CD14-positive monocyte (primary cell): ENCODE data around the gene ATG13. TPM values are rescaled to one million over a fixed set of nuclear protein-coding genes. Genes with fewer than 3 reads are reported as not detected.
"Not testable (repeated sequence)": the region's sequence is repeated elsewhere in the genome, so short reads cannot be mapped to it uniquely, and the experiment has no call there.

Experiments used
- DNase-seq, 3 donors: peaks; one replicate each; pipeline ENCODE4 v3.0.0-alpha.2; 2011 to 2022
- H2AFZ ChIP-seq: 2 replicates; pipeline ENCODE4 v1.6.0; 2012; ENCODE audit warnings: mild to moderate bottlenecking, low read depth, low read length, inconsistent platforms; ENCODE audit not compliant: insufficient read depth, poor library complexity, severe bottlenecking
- H3K27ac ChIP-seq, 2 donors: 1 replicate in 1 of 2; 2 replicates in 1 of 2; pipeline ENCODE4 v1.5.1; 2012 to 2013; ENCODE audit warnings: low read length in 2 of 2, control low read depth in 1 of 2, inconsistent platforms in 1 of 2, low read depth in 1 of 2, mild to moderate bottlenecking in 1 of 2
- H3K27me3 ChIP-seq, 2 donors: one replicate each; pipeline versions ENCODE4 v1.6.0 to v1.6.1; 2011 to 2013; ENCODE audit warnings: low read length in 2 of 2; ENCODE audit not compliant: control insufficient read depth in 2 of 2, insufficient read depth in 2 of 2
- H3K36me3 ChIP-seq, 2 donors: replicated peaks in 1 of 2; 1 replicate in 1 of 2; 2 replicates in 1 of 2; pipeline versions ENCODE4 v1.5.1 to v1.6.1; 2012 to 2013; ENCODE audit warnings: low read length in 2 of 2, control low read depth in 1 of 2, inconsistent platforms in 1 of 2, mild to moderate bottlenecking in 1 of 2; ENCODE audit not compliant: insufficient read depth in 2 of 2, control insufficient read depth in 1 of 2
- H3K4me1 ChIP-seq, 2 donors: 1 replicate in 1 of 2; 2 replicates in 1 of 2; pipeline versions ENCODE4 v1.5.1 to v1.6.1; 2012 to 2013; ENCODE audit warnings: low read length in 2 of 2, control low read depth in 1 of 2, inconsistent platforms in 1 of 2, mild to moderate bottlenecking in 1 of 2, moderate library complexity in 1 of 2; ENCODE audit not compliant: insufficient read depth in 2 of 2, control insufficient read depth in 1 of 2
- H3K4me2 ChIP-seq: replicated peaks from 2 replicates; pipeline ENCODE3; 2012; ENCODE audit warnings: low read length, moderate library complexity, mild to moderate bottlenecking; ENCODE audit not compliant: poor library complexity, severe bottlenecking; ENCODE audit errors: extremely low read depth
- H3K4me3 ChIP-seq, 3 experiments: fragments of 200-600 bp in 1 of 3; sonication (generic) in 1 of 3; replicated peaks in 1 of 3; 1 replicate in 2 of 3; 2 replicates in 1 of 3; pipeline ENCODE4 v1.5.1; 2011 to 2013; ENCODE audit warnings: low read length in 3 of 3, mild to moderate bottlenecking in 3 of 3, control low read depth in 2 of 3, low read depth in 2 of 3, inconsistent platforms in 1 of 3, moderate library complexity in 1 of 3
- H3K79me2 ChIP-seq: 2 replicates; pipeline ENCODE4 v1.6.0; 2012; ENCODE audit warnings: mild to moderate bottlenecking, control low read depth, inconsistent platforms, low read length, moderate library complexity; ENCODE audit not compliant: insufficient read depth
- H3K9ac ChIP-seq: 2 replicates; pipeline ENCODE4 v1.6.0; 2017; ENCODE audit warnings: low read length, mild to moderate bottlenecking; ENCODE audit not compliant: insufficient read depth, poor library complexity, severe bottlenecking
- H3K9me3 ChIP-seq, 2 donors: replicated peaks in 1 of 2; 1 replicate in 1 of 2; 2 replicates in 1 of 2; pipeline versions ENCODE4 v1.5.1 to v1.6.1; 2012 to 2013; ENCODE audit warnings: low read length in 2 of 2, control low read depth in 1 of 2; ENCODE audit not compliant: control insufficient read depth in 1 of 2, insufficient read depth in 1 of 2
- H4K20me1 ChIP-seq: 2 replicates; pipeline ENCODE4 v1.6.0; 2012; ENCODE audit warnings: mild to moderate bottlenecking, low read length, control low read depth, moderate library complexity; ENCODE audit not compliant: insufficient read depth
- H3K27ac Mint-ChIP-seq, 7 donors: one replicate each; pipeline ENCODE4 v1.8.0; 2020; ENCODE audit warnings: mild to moderate bottlenecking in 7 of 7, mixed read lengths in 7 of 7, moderate library complexity in 6 of 7, inconsistent platforms in 2 of 7
- H3K27me3 Mint-ChIP-seq, 3 donors: one replicate each; pipeline ENCODE4 v1.8.0; 2021 to 2022; ENCODE audit warnings: low read depth in 3 of 3, mild to moderate bottlenecking in 3 of 3, mixed read lengths in 3 of 3, moderate library complexity in 3 of 3, inconsistent platforms in 1 of 3
- H3K36me3 Mint-ChIP-seq, 2 donors: one replicate each; pipeline ENCODE4 v1.8.0; 2020; ENCODE audit warnings: mixed read lengths in 2 of 2, inconsistent platforms in 1 of 2, mild to moderate bottlenecking in 1 of 2
- H3K4me1 Mint-ChIP-seq: one replicate; pipeline ENCODE4 v1.8.0; 2020; ENCODE audit warnings: mild to moderate bottlenecking, mixed read lengths
- H3K4me3 Mint-ChIP-seq, 2 donors: one replicate each; pipeline ENCODE4 v1.8.0; 2020; ENCODE audit warnings: mild to moderate bottlenecking in 2 of 2, mixed read lengths in 2 of 2, moderate library complexity in 1 of 2
- H3K9me3 Mint-ChIP-seq, 7 donors: one replicate each; pipeline ENCODE4 v1.8.0; 2020 to 2022; ENCODE audit warnings: mixed read lengths in 7 of 7, mild to moderate bottlenecking in 6 of 7, moderate library complexity in 6 of 7, inconsistent platforms in 2 of 7
- WGBS: methylation state at CpG from one replicate; pipeline ENCODE4 v1.1.5; 2013; ENCODE audit warnings: missing lambda C conversion rate; ENCODE audit not compliant: insufficient coverage; 5-methylcytosine and 5-hydroxymethylcytosine counted together
- intact Hi-C, 2 donors: fragments of 100-400 bp; cut with micrococcal nuclease; formaldehyde crosslinking; loops; one replicate each; pipeline versions ENCODE4 v1.15.0 to v1.15.1; 2023
- polyA plus RNA-seq, 3 donors: library from polyadenylated mRNA; depleted of rRNA in 1 of 3; unstranded in 2 of 3; stranded (reverse) in 1 of 3; fragments of 300-500 nt in 2 of 3; fragments of >200 nt in 1 of 3; fragmentation: Illumina TruSeq in 2 of 3; gene quantifications; 1 replicate in 2 of 3; 2 replicates in 1 of 3; pipeline ENCODE4 v1.2.3, GENCODE V29; 2012 to 2021
- TF ChIP-seq, protein P1 (sequence below): fragments of 200-600 bp; IDR thresholded peaks from one replicate; pipeline ENCODE4 v1.8.0; 2022; ENCODE audit warnings: antibody characterized with exemption, mild to moderate bottlenecking

Gene ATG13
- polyA plus RNA-seq, 3 donors: 33.7 to 55.5 (median 51.2) TPM

DNA sequence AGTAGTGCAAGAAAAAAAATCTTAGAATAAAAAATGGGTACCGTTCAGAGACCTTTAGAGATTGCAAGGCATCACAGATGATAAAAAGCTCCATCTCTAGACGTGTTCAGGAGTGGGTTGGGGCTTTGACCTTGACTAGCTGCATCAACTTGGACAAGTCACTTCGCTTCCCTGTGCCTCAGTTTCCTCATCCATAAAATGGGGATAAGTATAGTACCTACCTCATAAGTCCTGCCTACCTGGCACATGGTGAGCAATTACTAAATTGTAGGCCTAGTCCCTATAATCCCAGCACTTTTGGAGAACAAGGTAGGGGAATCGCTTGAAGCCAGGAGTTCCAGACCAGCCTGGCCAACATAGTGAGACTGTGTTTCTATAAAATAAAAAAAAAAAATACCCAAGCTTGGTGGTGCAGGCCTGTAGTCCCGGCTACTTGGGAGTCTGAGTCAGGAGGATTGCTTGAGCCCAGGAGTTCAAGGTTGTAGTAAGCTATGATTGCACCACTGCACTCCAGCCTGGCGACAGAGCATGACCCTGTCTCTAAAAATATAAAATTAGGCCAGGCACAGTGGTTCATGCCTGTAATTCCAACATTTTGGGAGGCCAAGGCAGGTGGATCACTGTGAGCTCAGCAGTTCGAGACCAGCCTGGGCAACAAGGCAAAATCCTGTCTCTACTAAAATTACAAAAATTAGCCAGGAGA is 95.7 kb downstream of the ATG13 start:
- Mint-ChIP-seq H3K4me3 (no peak overlapping the region), H3K9me3 (peaks cover 0 to 3% (median 0%) of the 10 kb centered on the region in 7 donors), H3K27ac (no peak overlapping the region), H3K4me1 (no peaks in the 10 kb centered on the region), H3K36me3 (peaks cover 4 to 13% of the 10 kb centered on the region in 2 donors), H3K27me3 (no peaks in the 10 kb centered on the region)
- peaks cover 4 to 6% of the 10 kb centered on the region in 2 donors for H3K36me3 ChIP-seq
- TF ChIP-seq, protein P1, sequence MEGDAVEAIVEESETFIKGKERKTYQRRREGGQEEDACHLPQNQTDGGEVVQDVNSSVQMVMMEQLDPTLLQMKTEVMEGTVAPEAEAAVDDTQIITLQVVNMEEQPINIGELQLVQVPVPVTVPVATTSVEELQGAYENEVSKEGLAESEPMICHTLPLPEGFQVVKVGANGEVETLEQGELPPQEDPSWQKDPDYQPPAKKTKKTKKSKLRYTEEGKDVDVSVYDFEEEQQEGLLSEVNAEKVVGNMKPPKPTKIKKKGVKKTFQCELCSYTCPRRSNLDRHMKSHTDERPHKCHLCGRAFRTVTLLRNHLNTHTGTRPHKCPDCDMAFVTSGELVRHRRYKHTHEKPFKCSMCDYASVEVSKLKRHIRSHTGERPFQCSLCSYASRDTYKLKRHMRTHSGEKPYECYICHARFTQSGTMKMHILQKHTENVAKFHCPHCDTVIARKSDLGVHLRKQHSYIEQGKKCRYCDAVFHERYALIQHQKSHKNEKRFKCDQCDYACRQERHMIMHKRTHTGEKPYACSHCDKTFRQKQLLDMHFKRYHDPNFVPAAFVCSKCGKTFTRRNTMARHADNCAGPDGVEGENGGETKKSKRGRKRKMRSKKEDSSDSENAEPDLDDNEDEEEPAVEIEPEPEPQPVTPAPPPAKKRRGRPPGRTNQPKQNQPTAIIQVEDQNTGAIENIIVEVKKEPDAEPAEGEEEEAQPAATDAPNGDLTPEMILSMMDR: no peak
- WGBS: 93% methylated on average over 5 of the region's 7 CpGs
- no peak overlapping the region for H3K4me2 ChIP-seq
- H3K9me3 ChIP-seq: no peaks in the 10 kb centered on the region
- H2AFZ ChIP-seq: no peak overlapping the region
- no peaks in the 10 kb centered on the region for H3K27me3 ChIP-seq
- no peaks in the 10 kb centered on the region for H4K20me1 ChIP-seq
- intact Hi-C loops: no loop called here
- H3K4me1 ChIP-seq: no peaks in the 10 kb centered on the region
- DNase-seq: no peak
- no peak overlapping the region for H3K27ac ChIP-seq
- no peak overlapping the region for H3K4me3 ChIP-seq
- no peak overlapping the region for H3K9ac ChIP-seq
- H3K79me2 ChIP-seq: no peaks in the 10 kb centered on the region

DNA sequence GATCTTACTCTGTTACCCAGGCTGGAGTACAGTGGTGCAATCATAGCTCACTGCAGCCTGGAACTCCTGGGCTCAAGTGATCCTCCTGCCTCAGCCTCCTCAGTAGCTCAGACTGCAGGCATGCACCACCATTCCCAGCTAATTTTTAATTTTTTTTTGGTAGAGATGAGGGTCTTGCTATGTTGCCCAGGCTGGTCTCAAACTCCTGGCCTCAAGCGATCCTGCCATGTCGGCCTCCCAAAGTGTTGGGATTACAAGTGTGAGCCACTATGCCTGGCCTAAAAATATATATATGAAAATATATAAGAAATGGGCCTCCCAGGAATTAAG is 100.4 kb downstream of the ATG13 start:
- H3K27me3 Mint-ChIP-seq, H3K9me3 ChIP-seq, H3K27ac Mint-ChIP-seq, H3K27ac ChIP-seq, intact Hi-C loops, H2AFZ ChIP-seq, H3K27me3 ChIP-seq, H4K20me1 ChIP-seq, H3K4me3 ChIP-seq, DNase-seq, H3K4me2 ChIP-seq, H3K9ac ChIP-seq, H3K36me3 Mint-ChIP-seq, H3K4me3 Mint-ChIP-seq, H3K79me2 ChIP-seq, H3K36me3 ChIP-seq, H3K9me3 Mint-ChIP-seq, H3K4me1 ChIP-seq, H3K4me1 Mint-ChIP-seq: not testable (repeated sequence)
- no CpG with 5 or more reads among the region's 2 CpGs for WGBS
